Stimulated activated CD4-positive, alpha-beta T cell treated with anti-CD3 and anti-CD28 coated beads, Interleukin-15, amount 100 ng/mL, for 1 hour (primary cell): ENCODE results near the gene DUSP9.
"Not testable (repeated sequence)": the region's sequence is repeated elsewhere in the genome, so short reads cannot be mapped to it uniquely, and the experiment has no call there.

Source experiments
- DNase-seq, 2 donors: peaks; one replicate each; pipeline ENCODE4 v3.0.0-alpha.2; 2020; ENCODE audit warnings: low read depth in 1 of 2, low spot score in 1 of 2

Gene DUSP9

GRCh38 chrX:153689654-153690465 is 42.9 kb downstream of the DUSP9 start:
- DNase-seq: no peak

GRCh38 chrX:153690466-153690865 is 43.5 kb downstream of the DUSP9 start:
- DNase-seq: no peak

- not testable (repeated sequence) for DNase-seq
Observed at GRCh38 chrX:153691032-153691827, 44.2 kb downstream of the DUSP9 start.

DNA sequence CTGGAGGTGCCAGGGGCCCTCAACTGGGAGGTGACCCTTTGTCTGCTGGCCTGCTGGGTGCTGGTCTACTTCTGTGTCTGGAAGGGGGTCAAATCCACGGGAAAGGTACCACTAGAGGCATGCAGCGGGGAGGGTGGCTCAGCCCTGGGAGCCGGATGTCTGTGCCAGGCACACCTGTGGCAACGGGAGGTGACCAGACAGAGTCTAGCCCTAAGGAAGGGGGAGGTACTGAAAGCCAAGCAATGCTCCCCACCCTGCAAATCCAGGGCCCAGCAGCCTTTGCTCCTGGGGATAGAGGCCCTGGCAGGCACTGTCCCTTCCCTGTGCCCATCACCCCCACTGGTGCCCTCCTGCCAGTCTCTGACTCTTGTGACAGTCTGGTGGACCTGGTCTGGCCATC is 45.0 kb downstream of the DUSP9 start:
- DNase-seq: no peak

DNA sequence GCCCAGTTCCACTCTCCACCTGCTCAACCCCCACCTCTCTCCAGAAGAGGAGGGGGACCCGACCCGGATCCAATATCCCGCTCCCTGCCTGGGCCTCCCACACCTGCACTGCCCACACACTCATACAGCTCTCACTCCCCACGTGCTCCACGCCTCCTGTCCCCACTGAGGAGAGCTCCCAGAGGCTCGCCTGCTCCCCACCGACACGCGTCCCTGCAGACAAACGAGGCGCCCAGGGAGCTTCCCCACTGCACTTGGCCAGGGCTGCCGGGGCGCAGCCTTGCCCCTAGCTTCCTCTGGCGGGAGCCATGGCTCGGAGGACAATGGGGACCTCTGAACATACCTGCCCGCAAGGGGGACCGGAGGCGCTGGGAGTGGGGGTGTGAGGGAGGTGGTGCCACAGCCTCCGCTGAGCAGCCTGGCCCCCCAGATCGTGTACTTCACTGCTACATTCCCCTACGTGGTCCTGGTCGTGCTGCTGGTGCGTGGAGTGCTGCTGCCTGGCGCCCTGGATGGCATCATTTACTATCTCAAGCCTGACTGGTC is 45.7 kb downstream of the DUSP9 start:
- no peak for DNase-seq

DNA sequence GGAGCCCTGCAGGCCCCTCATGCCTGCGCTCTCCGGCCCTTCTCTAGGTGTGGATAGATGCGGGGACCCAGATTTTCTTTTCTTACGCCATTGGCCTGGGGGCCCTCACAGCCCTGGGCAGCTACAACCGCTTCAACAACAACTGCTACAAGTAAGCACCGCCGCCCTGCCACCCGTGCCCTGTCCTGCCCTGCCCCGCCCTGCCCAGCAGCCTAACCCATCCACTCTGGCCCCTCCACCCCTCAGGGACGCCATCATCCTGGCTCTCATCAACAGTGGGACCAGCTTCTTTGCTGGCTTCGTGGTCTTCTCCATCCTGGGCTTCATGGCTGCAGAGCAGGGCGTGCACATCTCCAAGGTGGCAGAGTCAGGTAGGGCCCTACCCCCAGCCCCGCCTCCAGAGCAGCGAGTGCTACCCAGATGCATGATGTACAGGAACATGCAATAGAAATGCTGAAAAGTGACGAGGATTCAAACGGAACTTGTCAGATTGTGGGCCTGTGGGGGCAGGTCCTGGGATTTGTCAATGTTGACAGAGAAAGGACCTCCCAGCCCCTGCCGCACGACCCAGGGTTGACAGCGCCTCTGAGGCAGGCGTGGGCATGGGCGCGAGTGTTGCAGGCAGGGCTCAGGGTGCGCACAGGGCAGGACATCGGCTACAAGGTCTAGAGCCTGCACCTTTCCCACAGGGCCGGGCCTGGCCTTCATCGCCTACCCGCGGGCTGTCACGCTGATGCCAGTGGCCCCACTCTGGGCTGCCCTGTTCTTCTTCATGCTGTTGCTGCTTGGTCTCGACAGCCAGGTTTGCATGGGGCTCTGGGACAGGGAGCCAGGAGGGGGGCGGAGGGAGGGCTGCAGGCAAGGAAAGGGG is 46.4 kb downstream of the DUSP9 start:
- no peak for DNase-seq

DNA sequence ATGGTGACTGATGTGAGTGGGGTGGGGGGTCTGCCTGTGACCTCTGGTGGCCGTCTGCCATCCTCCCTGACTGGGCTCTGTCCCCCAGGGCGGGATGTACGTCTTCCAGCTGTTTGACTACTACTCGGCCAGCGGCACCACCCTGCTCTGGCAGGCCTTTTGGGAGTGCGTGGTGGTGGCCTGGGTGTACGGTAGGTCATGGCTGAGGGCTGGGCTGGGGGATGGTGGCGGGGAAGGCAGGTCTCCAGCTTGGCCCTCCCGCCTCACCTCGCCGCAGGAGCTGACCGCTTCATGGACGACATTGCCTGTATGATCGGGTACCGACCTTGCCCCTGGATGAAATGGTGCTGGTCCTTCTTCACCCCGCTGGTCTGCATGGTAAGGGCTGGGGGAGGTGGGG is 47.3 kb downstream of the DUSP9 start:
- not testable (repeated sequence) for DNase-seq

GRCh38 chrX:153694687-153695270 is 47.8 kb downstream of the DUSP9 start:
- DNase-seq: no peak

GRCh38 chrX:153696100-153696499 is 49.1 kb downstream of the DUSP9 start:
- no peak for DNase-seq

DNA sequence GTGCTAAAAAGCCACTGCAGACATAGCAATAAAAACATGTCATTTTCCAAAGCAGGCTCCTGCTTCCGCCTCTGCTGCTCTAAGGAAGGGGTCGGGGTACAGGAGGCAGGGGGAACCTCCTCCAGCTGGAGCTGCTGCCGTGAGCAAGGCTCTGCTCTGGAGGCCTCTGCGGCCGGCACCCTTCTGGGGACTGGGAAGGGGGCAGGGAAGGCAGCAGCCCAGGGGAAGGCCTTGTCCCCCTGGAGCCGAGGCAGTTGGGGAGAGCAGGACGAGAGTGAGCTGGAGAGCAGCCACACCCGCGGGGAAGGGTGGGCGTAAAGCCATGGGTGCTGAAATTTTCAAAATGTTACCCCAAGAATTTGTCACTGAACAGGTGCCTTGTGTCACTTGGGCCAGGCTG is 49.5 kb downstream of the DUSP9 start:
- not testable (repeated sequence) for DNase-seq

- DNase-seq: not testable (repeated sequence)
Observed at GRCh38 chrX:153696986-153697722, 50.2 kb downstream of the DUSP9 start.

DNA sequence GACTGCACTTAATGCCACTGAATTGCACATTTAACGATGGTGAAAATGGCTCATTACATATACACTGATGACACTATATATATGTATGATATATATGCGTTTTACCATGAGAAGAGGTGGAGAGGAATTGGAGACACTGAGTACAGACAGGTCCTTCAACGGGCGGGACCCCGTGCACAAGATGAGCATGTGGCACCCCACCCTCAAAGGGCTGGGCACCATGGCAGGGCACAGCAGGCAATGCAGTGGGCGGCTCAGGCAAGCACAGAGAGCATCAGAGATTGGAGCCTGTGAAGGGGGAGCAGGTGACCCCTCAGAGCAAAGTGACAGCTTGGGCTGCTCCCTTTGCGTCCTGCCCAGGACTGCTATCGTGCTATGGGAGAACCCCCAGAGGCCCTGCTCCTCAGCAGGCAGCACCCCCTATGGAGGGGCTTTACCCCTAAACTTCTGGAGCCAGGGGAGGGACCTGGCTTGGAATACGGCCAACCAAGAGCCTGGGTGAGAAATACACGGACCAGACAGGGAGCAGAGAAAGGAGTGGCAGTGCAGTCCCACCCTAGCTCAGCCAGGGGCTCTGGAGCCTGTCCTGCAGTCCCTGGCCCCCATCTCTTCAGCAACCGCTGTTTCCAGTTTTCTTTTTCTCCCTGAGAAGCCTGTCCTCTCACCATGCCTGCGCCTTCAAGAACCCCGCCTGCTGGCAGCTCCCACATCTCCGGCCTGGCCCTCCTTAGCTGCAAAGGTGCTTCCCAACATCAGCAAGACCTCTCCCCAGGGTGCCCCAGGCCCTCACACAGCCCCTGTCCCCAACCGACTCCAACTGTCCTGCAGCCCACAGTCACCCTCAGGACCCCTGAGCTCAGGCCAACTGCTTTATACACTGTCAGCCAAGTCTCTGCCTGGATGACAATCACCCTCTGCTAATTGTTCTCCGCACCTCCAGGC is 51.2 kb downstream of the DUSP9 start:
- DNase-seq: no peak

GRCh38 chrX:153699210-153699783 is 52.3 kb downstream of the DUSP9 start:
- not testable (repeated sequence) for DNase-seq

DNA sequence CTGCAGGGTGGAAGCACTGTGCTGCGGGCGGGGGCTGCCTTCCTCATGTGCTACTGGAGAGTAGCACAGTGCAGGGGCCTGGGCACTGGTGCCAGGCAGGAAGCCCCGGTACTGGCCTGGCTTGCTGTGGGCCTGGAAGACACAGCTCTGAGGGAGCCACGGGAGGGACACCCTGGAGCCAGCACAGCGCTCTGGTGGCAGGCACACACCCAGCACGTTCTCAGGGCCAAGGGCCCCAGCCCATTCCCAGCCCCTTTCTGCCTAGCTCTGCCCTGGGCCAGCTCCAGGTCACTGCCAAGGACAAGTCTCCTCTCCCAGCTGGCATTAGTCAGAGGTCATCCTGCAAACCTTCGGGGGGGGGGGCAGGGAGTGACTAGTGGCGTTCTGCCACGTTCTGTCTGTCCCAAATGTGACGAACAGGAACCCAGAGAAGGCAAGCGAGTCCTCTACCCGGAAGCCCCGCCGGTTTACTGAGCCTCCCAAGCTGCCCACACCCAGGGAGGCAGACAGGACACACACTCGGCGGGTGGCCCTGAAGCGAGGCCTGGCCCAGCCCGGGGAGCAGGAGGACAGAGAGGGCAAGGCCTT is 52.9 kb downstream of the DUSP9 start:
- not testable (repeated sequence) for DNase-seq

DNA sequence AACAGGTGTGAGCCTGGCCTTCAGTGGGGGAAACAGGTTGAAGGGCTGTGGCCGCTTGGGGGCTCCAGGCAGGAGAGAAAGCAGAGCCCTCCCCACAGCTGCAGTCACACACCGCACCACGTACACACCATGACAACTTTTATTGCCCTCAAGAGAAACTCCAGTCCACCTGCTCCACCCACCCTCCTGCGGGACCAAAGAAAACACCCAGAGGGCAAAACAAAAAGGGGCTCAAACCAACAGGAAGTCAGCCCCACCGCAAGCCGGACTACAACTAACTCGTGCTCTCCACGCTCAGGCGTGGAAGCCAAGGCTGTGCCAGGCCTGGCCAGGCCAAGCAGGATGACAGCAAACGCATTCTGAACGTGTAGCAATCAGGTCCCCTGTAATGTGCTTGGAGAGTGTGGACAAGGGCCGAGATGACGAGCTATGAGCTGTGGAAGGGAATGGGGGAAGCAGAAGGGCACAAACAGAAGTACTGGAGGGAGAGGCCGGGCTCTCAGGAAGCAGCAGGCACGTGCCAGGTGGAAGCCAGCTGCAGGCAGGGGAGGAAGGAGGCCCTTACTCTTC is 53.5 kb downstream of the DUSP9 start:
- no peak for DNase-seq
